Activated naive CD4-positive, alpha-beta T cell treated with anti-CD3 and anti-CD28 coated beads, Interleukin-2, amount 50 U/mL, for 72 hours (primary cell): Measurements from ENCODE around the gene ISYNA1. TPM values are rescaled to one million over a fixed set of nuclear protein-coding genes. Genes with fewer than 3 reads are reported as not detected.
A peak's percentile ranks its signal among the peaks of the same experiment; 100 is the strongest.
"Not testable (repeated sequence)": the region's sequence is repeated elsewhere in the genome, so short reads cannot be mapped to it uniquely, and the experiment has no call there.

Source experiments
- ATAC-seq, 2 donors: fragments of 150-1000 bp; cut with Tn5 transposase; 2 replicates each; pipeline ENCODE4 v1.10.0; 2021; ENCODE audit warnings: mild to moderate bottlenecking in 2 of 2, moderate library complexity in 2 of 2
- DNase-seq, 2 donors: peaks; one replicate each; pipeline ENCODE4 v3.0.0; 2021 to 2022; ENCODE audit warnings: low spot score in 2 of 2
- H3K27ac Mint-ChIP-seq, 2 donors: one replicate each; pipeline ENCODE4 v1.8.0; 2022; ENCODE audit warnings: mild to moderate bottlenecking in 2 of 2, mixed read lengths in 2 of 2
- H3K36me3 Mint-ChIP-seq, 2 donors: one replicate each; pipeline ENCODE4 v1.8.0; 2022; ENCODE audit warnings: mixed read lengths in 2 of 2
- H3K9me3 Mint-ChIP-seq, 2 donors: one replicate each; pipeline ENCODE4 v1.8.0; 2022; ENCODE audit warnings: mixed read lengths in 2 of 2
- total RNA-seq, 2 donors: library from RNA; stranded (reverse); gene quantifications; one replicate each; pipeline ENCODE4 v1.2.3, GENCODE V29; 2022

Gene ISYNA1
- total RNA-seq, 2 donors from 2014 or later: 19.7 to 30.8 TPM

DNA sequence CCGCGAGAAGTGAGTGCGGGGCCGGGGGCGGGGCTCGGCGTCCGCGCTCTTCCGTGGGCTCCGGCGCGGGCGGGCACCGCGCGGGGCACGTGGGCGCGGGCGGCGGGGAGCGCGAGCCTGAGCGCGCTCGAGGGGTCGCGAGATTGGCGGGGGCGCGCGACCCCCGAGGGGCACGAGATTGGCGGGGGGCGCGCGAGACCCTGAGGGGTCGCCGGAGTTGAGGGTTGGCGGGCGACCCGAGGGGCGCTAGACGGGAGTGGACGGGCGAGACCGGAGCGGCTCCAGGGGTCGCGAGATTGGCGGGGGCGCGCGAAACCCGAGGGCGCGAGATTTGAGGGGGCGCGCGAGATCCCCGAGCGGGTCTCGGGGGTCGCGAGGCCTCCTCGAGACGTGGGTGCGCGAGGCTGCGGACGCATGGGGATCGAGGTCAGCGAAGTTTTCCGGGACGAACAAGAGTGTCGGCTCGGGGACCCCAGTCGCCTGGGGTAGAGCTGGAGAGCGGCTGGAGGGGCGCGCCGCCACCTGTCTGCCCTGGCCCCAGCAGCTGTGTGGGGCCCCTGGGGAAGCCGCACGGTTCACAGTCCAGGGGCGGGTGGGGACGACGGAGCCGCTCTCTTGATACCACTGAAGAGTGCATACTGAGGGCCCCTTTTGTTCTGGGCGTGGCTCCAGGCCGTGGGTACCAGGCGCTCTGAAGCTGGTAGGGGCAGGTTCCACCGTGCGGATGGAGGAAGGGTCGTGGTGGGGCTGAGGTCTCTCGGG is 18.1 kb downstream of the ISYNA1 start:
- DNase-seq: peak in 1 of 2 donors; percentile 55
- Mint-ChIP-seq H3K27ac (peak overlapping the region; percentile 73 to 84), H3K36me3 (peaks cover 0 to 6% of the 10 kb centered on the region in 2 donors), H3K9me3 (no peaks in the 10 kb centered on the region)
- peak; percentile 30 to 31 for ATAC-seq

- Mint-ChIP-seq H3K27ac (peak within 1 kb of the TSS; percentile 74 to 84), H3K9me3 (no peaks in the 10 kb centered on the region)
Measured at GRCh38 chr19:18419195-18419698, 18.7 kb downstream of the ISYNA1 start, which contains the start of gene SSBP4. Gene SSBP4 (plus strand): TSS chr19:18419398. CDS start chr19:18419649, 251 bp downstream.

GRCh38 chr19:18418483-18419194 is 19.3 kb downstream of the ISYNA1 start:
- DNase-seq (peak in 1 of 2 donors; percentile 30), ATAC-seq (peak; percentile 15 to 44)
- no peaks in the 10 kb centered on the region for H3K9me3 Mint-ChIP-seq
- peak overlapping the region; percentile 68 to 74 for H3K27ac Mint-ChIP-seq
- peaks cover 0 to 6% of the 10 kb centered on the region in 2 donors for H3K36me3 Mint-ChIP-seq

More at GRCh38 chr19:18419195-18419698, 18.7 kb downstream of the ISYNA1 start, which contains the start of gene SSBP4:
- DNase-seq (peak in 1 of 2 donors; percentile 84), ATAC-seq (peak; percentile 57 to 62)
- H3K36me3 Mint-ChIP-seq: peaks cover 0 to 6% of the 10 kb centered on the region in 2 donors

DNA sequence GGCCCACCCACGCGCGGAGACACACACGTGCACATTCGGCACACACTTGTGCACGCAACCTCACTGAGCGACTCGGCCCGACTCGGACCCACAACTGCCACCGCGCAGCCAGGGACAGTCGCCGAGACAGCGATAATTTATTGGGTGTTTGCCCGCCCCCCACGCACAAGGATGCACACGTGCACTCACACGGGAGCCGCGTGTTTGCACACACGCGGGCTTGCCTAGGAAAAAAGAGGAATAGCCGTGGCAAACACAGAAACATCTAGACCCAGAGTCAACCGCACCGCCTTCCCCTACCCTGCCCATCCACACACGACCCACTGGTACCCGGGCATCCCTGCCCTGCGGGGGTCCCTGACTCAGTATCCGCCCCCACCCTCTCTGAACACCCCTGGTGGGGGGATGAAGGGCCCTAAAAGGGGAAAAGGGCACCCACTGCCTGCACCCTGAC is 19.9 kb downstream of the ISYNA1 start:
- ATAC-seq (no peak), DNase-seq (peak in 1 of 2 donors; percentile 31)
- Mint-ChIP-seq H3K27ac (peak overlapping the region in 1 of 2 donors; percentile 74), H3K9me3 (no peaks in the 10 kb centered on the region), H3K36me3 (peaks cover 0 to 6% of the 10 kb centered on the region in 2 donors)

DNA sequence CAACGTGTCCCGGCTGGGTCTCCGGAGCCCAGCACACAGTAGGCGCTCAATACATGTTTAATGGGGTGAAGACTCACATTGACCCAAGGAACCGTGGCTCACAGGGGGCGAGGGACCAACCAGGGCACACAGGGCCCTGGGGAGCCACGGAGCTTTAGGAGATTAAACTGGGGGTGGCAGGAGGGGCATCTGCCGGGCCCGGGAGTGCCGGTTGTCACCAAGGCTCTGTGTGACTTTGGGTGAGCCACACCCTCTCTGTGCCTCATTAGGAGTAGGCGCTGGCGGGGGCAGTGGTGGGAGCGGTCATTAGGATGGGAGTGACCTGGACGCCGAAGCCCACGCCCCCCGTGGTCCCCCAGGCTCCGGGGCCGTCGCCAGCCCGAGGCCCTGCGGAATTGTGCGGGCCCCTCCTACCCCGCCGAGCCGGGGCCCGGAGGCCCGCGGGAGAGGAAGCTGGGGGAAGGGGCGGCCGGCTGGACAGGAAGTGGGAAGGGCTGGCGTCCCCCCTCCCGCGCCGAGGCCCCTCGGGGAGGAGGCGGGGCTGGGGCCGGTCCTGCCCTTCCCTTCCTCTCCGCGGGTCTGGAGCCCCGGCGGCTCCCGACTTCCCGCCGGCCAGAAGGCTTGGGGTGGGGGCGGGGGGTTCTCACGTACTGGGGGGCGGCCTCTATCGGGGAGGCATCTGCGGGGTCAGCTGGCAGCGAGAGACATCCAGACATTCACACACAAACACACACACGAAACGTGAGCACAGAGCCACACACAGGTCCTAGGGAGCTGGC is 20.5 kb downstream of the ISYNA1 start:
- H3K9me3 Mint-ChIP-seq: no peaks in the 10 kb centered on the region
- ATAC-seq (no peak), DNase-seq (peak in 1 of 2 donors; percentile 46)
- peaks cover 0 to 6% of the 10 kb centered on the region in 2 donors for H3K36me3 Mint-ChIP-seq
- peak overlapping the region; percentile 61 to 66 for H3K27ac Mint-ChIP-seq

DNA sequence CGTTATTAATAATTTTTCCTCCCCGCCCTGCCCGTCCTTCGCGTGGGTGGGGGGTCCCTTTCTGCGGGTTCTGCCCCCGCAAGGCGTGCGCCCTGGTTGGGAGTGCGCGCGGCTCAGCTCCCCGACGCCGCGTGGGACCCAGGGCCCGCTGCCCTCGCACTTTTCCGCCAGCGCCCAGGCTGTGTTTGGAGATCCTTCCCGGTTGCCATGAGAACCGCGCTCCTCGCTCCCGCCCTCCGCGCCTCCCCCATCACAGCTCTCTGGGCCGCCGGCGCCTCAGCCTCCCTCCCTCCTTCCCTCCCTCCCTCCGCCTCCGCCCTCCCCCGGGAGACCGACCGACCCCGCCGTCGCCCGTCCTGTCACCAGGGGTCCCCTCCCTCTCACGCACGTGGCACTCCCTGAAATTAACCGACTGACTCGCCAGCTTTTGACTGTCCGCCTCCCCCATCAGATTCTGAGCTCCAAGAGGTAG is 21.1 kb downstream of the ISYNA1 start:
- Mint-ChIP-seq H3K36me3 (peaks cover 0 to 6% of the 10 kb centered on the region in 2 donors), H3K9me3 (no peaks in the 10 kb centered on the region), H3K27ac (peak overlapping the region; percentile 61 to 66)
- ATAC-seq (peak; percentile 6 to 39), DNase-seq (peak in 1 of 2 donors; percentile 64)

- Mint-ChIP-seq H3K9me3 (no peaks in the 10 kb centered on the region), H3K27ac (no peak overlapping the region), H3K36me3 (peaks cover 0 to 6% of the 10 kb centered on the region in 2 donors)
- DNase-seq: no peak
- ATAC-seq: no peak
Measured at GRCh38 chr19:18415178-18415867, 22.6 kb downstream of the ISYNA1 start.

- DNase-seq (no peak), ATAC-seq (no peak)
- Mint-ChIP-seq H3K9me3 (no peaks in the 10 kb centered on the region), H3K36me3 (peaks cover 0 to 6% of the 10 kb centered on the region in 2 donors), H3K27ac (no peak overlapping the region)
Measured at GRCh38 chr19:18414504-18415177, 23.3 kb downstream of the ISYNA1 start.

- no peak for ATAC-seq
- no peak overlapping the region for H3K27ac Mint-ChIP-seq
- no peaks in the 10 kb centered on the region for H3K9me3 Mint-ChIP-seq
- DNase-seq: no peak
- H3K36me3 Mint-ChIP-seq: no peaks in the 10 kb centered on the region
Measured at GRCh38 chr19:18412610-18413239, 25.2 kb downstream of the ISYNA1 start.

DNA sequence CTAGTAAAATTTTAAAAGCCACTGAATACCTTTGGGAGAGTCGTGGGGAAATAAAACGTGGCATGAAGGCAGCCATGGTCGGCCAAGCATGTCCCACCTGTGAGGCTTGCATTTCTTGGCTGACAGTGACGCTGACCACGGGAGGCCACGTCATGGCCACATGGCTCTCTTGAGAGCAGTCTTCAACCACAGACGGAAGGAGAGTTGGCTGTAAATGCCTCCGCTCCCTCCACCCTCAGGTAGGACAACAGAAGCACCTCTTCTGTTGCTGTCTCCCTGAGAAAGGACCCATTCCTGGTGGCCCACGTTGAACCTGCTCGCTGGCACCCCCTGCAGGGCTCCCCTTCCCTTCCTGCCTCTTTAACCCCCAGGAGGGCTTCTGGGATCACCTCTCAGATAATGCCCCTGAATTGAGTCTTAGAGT is 29.9 kb downstream of the ISYNA1 start:
- ATAC-seq (peak in 1 of 2 donors; percentile 33), DNase-seq (peak in 1 of 2 donors; percentile 49)
- H3K27ac Mint-ChIP-seq: no peak overlapping the region
- no peaks in the 10 kb centered on the region for H3K36me3 Mint-ChIP-seq
- H3K9me3 Mint-ChIP-seq: no peaks in the 10 kb centered on the region

DNA sequence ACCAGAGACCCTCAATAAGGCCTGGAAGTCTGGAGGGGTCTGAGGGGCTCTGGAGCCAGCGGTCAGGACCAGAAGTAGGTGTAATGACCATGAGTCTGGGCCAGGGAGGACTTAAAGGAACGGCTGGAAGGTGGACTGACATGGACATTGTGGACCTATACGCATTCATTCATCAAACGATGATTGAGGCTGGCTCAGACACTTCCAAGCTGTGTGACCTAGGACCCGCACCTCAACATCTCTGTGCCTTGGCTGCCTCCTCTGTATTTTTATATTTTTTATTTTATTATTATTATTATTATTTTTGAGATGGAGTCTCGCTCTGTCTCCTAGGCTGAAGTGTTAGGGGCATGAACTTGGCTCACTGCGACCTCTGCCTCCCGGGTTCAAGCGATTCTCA is 31.2 kb downstream of the ISYNA1 start:
- DNase-seq (no peak), ATAC-seq (no peak)
- no peaks in the 10 kb centered on the region for H3K36me3 Mint-ChIP-seq
- H3K27ac Mint-ChIP-seq: no peak overlapping the region
- H3K9me3 Mint-ChIP-seq: no peaks in the 10 kb centered on the region

DNA sequence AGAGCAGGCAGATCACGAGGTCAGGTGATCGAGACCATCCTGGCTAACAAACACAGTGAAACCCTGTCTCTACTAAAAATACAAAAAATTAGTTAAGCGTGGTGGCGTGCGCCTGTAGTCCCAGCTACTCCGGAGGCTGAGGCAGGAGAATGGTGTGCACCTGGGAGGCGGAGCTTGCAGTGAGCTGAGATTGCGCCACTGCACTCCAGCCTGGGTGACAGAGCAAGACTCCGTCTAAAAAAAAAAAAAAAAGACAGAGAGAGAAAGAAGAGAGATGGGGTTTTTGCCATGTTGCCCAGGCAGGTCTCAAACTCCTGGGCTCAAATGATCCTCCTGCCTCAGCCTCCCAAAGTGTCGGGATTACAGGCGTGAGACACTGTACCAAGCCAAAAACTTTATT is 32.2 kb downstream of the ISYNA1 start:
- not testable (repeated sequence) for H3K36me3 Mint-ChIP-seq, ATAC-seq, H3K27ac Mint-ChIP-seq, DNase-seq, H3K9me3 Mint-ChIP-seq

DNA sequence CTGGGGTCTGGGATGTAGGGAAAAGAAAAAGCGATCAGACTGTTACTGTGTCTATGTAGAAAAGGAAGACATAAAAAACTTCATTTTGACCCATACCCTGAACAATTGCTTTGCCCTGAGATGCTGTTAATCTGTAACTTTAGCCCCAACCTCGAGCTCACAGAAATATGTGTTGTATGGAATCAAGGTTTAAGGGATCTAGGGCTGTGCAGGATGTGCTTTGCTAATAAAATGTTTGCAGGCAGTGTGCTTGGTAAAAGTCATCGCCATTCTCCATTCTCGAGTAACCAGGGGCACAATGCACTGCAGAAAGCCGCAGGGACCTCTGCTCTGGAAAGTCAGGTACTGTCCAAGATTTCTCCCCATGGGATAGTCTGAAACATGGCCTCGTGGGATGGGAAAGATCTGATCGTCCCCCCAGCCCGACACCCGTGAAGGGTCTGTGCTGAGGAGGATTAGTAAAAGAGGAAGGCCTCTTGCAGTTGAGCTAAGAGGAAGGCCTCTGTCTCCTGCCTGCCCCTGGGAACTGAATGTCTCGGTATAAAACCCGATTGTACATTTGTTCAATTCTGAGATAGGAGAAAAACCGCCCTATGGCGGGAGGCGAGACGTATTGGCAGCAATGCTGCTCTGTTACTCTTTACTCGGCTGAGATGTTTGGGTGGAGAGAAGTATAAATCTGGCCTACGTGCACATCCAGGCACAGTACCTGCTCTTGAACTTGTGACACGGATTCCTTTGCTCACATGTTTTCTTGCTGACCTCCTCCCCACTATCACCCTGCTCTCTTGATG is 35.3 kb downstream of the ISYNA1 start:
- not testable (repeated sequence) for H3K36me3 Mint-ChIP-seq, DNase-seq, ATAC-seq, H3K27ac Mint-ChIP-seq, H3K9me3 Mint-ChIP-seq

DNA sequence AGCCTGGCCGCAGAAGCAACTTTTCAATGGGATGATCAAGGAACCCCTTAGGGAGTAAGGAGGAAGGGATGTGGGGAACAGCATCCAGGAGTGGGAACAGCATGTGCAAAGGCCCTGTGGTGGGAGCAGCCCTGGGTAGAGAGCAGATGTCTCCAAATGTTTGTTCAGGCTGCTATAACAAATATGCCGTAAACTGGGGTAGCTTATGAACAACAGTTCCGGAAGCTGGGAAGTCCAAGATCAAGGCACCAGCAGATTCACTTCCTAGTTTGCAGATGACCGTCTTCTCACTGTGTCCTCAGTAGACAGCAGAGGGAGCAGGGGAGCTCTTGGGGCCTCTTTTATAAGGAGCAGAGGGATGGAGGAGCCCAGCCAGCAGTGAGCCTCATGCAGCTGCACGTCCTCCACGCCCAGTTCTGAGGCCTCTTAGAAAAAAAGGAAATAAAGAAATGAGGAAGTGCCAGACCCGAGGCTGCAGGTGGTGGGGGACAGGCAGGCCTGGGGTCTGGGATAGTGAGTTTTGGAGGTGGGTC is 36.3 kb downstream of the ISYNA1 start:
- DNase-seq (no peak), ATAC-seq (peak in 1 of 2 donors; percentile 38)
- Mint-ChIP-seq H3K27ac (no peak overlapping the region), H3K9me3 (no peaks in the 10 kb centered on the region), H3K36me3 (no peaks in the 10 kb centered on the region)
